Measurements from ENCODE around the gene RASSF1. TPM values are rescaled to one million over a fixed set of nuclear protein-coding genes. Genes with fewer than 3 reads are reported as not detected.

RASSF1 gene
- total RNA-seq, 1 donor from 2014 or later: 38.0 TPM

DNA sequence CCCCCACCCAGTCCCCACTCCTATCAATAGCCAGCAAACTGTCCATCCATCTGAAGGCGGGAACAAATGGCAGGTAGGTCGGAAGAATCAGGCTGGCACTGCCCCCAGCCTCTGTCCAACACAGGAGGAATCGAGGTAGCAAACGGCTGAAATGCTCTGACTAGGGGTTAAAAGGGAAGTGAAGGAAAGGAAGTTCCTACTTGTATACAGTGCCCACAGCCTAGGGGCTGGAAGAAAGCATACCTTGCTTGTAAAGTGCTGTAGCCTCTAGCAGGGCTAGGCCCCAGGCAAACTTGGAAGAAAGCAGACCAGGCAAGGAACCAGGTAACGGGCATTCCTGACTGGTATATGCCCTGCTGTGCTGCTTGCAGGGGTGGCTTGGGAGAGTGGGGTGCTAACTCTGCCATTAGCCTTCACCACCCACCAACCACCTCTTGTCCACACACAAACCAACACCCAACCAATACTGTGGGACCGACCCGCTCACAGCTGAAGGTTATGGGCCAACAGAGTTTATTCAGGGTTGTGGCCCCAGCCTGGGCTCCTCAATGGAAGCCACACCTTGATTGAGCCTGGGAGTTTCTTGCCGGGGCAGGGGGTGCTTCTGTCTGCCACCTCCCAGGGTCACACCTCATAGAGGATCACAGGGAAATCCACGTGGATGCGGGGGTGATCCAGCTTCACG lies 15.0 kb downstream of the RASSF1 start:
- DNase-seq (no peak), ATAC-seq (ENCODE audit: low read depth) (no peak)

DNA sequence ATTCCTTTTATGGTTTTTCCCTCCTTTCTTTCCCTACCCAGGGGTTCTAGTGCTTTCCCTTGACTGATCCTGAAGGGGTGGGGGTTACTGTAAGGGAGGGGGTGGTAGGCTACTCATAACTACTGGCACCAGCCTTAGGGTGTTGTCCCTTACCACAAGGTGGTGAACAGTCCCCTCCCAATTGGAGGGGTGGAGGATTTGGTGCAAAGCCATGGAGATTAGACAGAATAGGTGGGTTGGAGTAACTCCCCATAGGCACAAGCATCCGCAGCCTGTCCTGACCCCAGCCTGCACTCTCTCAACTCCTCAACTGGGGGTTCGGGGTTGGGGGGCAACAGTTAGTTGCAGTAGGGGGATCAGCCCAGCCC lies 15.5 kb downstream of the RASSF1 start:
- H3K4me3 Mint-ChIP-seq: peak overlapping the region; percentile 7
- ChIA-PET POLR2A (interaction anchor here (9.7 kb wide), 1 partner anchor 13 kb away, joined by 167 read pairs; the partner anchor contains the start of gene RASSF1), CTCF (interaction anchor here (2.2 kb wide), 1 partner anchor 12 kb away, joined by 9 read pairs; no protein-coding TSS in a partner anchor)
- no peaks in the 10 kb centered on the region for H3K27me3 Mint-ChIP-seq
- H3K9me3 Mint-ChIP-seq: no peaks in the 10 kb centered on the region
- H3K27ac Mint-ChIP-seq: no peak overlapping the region
- DNase-seq (no peak), ATAC-seq (ENCODE audit: low read depth) (no peak)
- peaks cover 34% of the 10 kb centered on the region for H3K36me3 Mint-ChIP-seq (ENCODE audit: low read depth)
- TF ChIP-seq, protein P1, sequence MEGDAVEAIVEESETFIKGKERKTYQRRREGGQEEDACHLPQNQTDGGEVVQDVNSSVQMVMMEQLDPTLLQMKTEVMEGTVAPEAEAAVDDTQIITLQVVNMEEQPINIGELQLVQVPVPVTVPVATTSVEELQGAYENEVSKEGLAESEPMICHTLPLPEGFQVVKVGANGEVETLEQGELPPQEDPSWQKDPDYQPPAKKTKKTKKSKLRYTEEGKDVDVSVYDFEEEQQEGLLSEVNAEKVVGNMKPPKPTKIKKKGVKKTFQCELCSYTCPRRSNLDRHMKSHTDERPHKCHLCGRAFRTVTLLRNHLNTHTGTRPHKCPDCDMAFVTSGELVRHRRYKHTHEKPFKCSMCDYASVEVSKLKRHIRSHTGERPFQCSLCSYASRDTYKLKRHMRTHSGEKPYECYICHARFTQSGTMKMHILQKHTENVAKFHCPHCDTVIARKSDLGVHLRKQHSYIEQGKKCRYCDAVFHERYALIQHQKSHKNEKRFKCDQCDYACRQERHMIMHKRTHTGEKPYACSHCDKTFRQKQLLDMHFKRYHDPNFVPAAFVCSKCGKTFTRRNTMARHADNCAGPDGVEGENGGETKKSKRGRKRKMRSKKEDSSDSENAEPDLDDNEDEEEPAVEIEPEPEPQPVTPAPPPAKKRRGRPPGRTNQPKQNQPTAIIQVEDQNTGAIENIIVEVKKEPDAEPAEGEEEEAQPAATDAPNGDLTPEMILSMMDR (IDR thresholded peaks at IDR 0.05): no peak
- intact Hi-C loops (cut with micrococcal nuclease): no loop called here
- H3K4me1 Mint-ChIP-seq: peaks cover 31% of the 10 kb centered on the region

More for the DNA sequence above, 15.0 kb downstream of the RASSF1 start:
- no peaks in the 10 kb centered on the region for H3K9me3 Mint-ChIP-seq
- intact Hi-C loops (cut with micrococcal nuclease): no loop called here
- no peaks in the 10 kb centered on the region for H3K27me3 Mint-ChIP-seq
- TF ChIP-seq, protein P1 (IDR thresholded peaks at IDR 0.05): no peak
- CTCF ChIA-PET: interaction anchor here (2.2 kb wide), 1 partner anchor 11 kb away, joined by 9 read pairs; no protein-coding TSS in a partner anchor
- peak overlapping the region; percentile 7 for H3K4me3 Mint-ChIP-seq
- no peak overlapping the region for H3K27ac Mint-ChIP-seq
- peaks cover 26% of the 10 kb centered on the region for H3K4me1 Mint-ChIP-seq
- H3K36me3 Mint-ChIP-seq (ENCODE audit: low read depth): peaks cover 36% of the 10 kb centered on the region
- POLR2A ChIA-PET: interaction anchor here (0.9 to 9.7 kb wide), 2 partner anchors 13 to 25 kb away, joined by 3 to 167 read pairs; partner anchors contain the start of genes CYB561D2, NPRL2 and RASSF1

DNA sequence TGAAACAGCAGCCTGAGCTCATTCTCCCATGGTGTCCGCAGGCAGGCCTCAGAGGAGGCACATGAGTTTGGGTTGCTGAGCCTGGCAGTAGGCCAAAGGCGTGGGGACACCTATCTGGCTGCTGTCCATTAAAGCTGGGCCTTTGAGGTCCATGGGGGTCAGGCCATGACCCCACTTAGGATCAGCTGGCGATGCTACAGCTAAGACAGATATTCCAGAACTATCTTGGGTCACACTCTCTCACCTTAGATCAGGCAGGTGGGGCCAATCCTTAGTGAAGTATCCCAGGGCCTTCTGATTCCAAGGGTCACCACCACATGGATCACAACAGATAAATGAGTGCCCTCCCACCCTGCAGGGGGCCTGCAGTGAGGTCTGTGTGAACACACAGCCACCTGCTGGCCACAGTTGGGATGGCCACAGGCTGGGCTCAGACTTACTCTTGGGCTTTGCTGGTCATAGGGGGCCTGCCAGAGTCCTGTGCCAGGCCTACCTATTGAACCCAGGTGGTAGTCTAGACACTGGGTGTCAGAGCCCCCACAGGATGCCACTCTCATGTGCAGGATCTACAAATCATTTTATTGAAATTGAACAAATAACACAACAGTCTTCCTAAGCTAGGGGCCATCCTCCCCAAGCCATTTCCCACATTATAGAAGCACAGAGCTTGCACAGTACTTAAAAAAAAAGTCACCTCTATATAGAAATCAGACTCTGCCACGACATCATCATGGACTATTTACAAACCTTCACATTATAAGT lies 16.1 kb downstream of the RASSF1 start:
- peaks cover 36% of the 10 kb centered on the region for H3K4me1 Mint-ChIP-seq
- no peak overlapping the region for H3K27ac Mint-ChIP-seq
- ChIA-PET CTCF (interaction anchor here (0.8 to 2.2 kb wide), 6 partner anchors 12 to 130 kb away, joined by 3 to 9 read pairs (median 4); partner anchors contain the start of genes HYAL3 and NAA80), POLR2A (interaction anchor here (0.9 to 9.7 kb wide), 3 partner anchors 10 to 25 kb away, joined by 4 to 167 read pairs (median 9); partner anchors contain the start of genes HYAL3, NAA80 and RASSF1)
- no peaks in the 10 kb centered on the region for H3K9me3 Mint-ChIP-seq
- DNase-seq: peak; percentile 58
- peaks cover 30% of the 10 kb centered on the region for H3K36me3 Mint-ChIP-seq (ENCODE audit: low read depth)
- intact Hi-C loops (cut with micrococcal nuclease): loop anchor here (1.0 to 5.0 kb wide), 4 partner anchors 50 to 1607 kb away; partner anchors contain the start of gene IP6K2
- peak overlapping the region; percentile 28 for H3K4me3 Mint-ChIP-seq
- no peaks in the 10 kb centered on the region for H3K27me3 Mint-ChIP-seq
- TF ChIP-seq, protein P1 (IDR thresholded peaks at IDR 0.05): no peak
- ATAC-seq (ENCODE audit: low read depth): peak; percentile 27

DNA sequence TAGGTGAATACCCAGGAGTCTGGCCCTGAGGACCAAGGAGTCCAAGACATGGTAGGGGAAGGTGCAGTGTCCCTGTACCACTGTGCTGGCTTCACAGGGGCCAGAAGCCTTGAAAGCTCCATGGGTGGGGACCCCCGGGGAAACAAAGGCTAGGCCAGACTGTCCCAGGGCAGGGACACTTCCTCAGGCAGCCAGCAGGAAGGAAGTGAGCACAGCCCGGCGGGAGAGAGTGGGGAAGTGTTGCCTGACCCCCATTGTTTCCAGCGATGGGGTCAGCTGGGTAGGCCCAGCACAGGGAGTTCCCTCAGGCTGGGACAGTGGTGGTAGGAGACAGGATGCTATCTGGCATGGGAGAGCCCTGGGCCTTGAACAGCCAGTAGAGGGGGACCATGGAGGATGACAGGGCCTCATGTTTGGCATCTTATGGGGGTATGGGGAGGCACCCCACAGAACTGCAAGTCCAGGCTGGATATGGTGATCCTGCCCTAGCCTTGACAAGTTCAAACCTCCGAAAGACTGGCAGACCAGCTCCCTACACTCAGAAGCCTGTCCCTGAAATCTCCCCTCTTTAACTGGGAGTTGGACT lies 16.9 kb downstream of the RASSF1 start:
- POLR2A ChIA-PET: interaction anchor here (0.9 to 9.7 kb wide), 3 partner anchors 11 to 24 kb away, joined by 4 to 167 read pairs (median 9); partner anchors contain the start of genes HYAL3, NAA80 and RASSF1
- no peak overlapping the region for H3K4me3 Mint-ChIP-seq
- peaks cover 41% of the 10 kb centered on the region for H3K4me1 Mint-ChIP-seq

More for the DNA sequence above, 16.9 kb downstream of the RASSF1 start:
- peaks cover 26% of the 10 kb centered on the region for H3K36me3 Mint-ChIP-seq (ENCODE audit: low read depth)
- H3K27me3 Mint-ChIP-seq: no peaks in the 10 kb centered on the region
- TF ChIP-seq, protein P1 (IDR thresholded peaks at IDR 0.05): no peak
- intact Hi-C loops (cut with micrococcal nuclease): loop anchor here (1.0 to 5.0 kb wide), 4 partner anchors 49 to 1606 kb away; partner anchors contain the start of gene IP6K2
- H3K9me3 Mint-ChIP-seq: no peaks in the 10 kb centered on the region
- CTCF ChIA-PET: interaction anchor here (0.8 to 2.5 kb wide), 8 partner anchors 8 to 130 kb away, joined by 3 to 9 read pairs (median 4); partner anchors contain the start of genes HYAL3 and NAA80
- H3K27ac Mint-ChIP-seq: peak overlapping the region; percentile 7
- ATAC-seq (ENCODE audit: low read depth) (no peak), DNase-seq (no peak)
